CD4-positive, CD25-positive, alpha-beta regulatory T cell (primary cell): Measurements from ENCODE around the gene CYB5A. TPM values are rescaled to one million over a fixed set of nuclear protein-coding genes. Genes with fewer than 3 reads are reported as not detected.

Experiments
- ATAC-seq, 2 donors: fragments of 150-1000 bp; cut with Tn5 transposase; one replicate each; pipeline ENCODE4 v1.10.0; 2021; ENCODE audit warnings: low read depth in 2 of 2, moderate number of reproducible peaks in 2 of 2, moderate library complexity in 1 of 2
- DNase-seq, 3 donors: peaks; one replicate each; pipeline versions ENCODE4 v3.0.0 to v3.0.0-alpha.2; 2012 to 2022; ENCODE audit warnings: mixed read lengths in 1 of 3
- H3K27ac ChIP-seq: one replicate; pipeline ENCODE4 v1.7.0; 2013; ENCODE audit warnings: mild to moderate bottlenecking, low read length; ENCODE audit not compliant: insufficient read depth, poor library complexity, severe bottlenecking
- H3K27me3 ChIP-seq: one replicate; pipeline ENCODE4 v1.7.0; 2013; ENCODE audit warnings: low read length; ENCODE audit not compliant: control insufficient read depth, insufficient read depth
- H3K36me3 ChIP-seq: one replicate; pipeline ENCODE4 v1.7.0; 2013; ENCODE audit warnings: mild to moderate bottlenecking, low read length, moderate library complexity; ENCODE audit not compliant: control insufficient read depth, insufficient read depth
- H3K4me1 ChIP-seq: 2 replicates; pipeline ENCODE4 v1.7.0; 2013; ENCODE audit warnings: mild to moderate bottlenecking, low read length; ENCODE audit not compliant: insufficient read depth, control insufficient read depth, poor library complexity, severe bottlenecking
- H3K4me3 ChIP-seq: one replicate; pipeline ENCODE4 v1.7.0; 2013; ENCODE audit warnings: low read depth, mild to moderate bottlenecking, low read length, moderate library complexity
- H3K9me3 ChIP-seq, 2 experiments: 1 replicate in 1 of 2; 2 replicates in 1 of 2; pipeline ENCODE4 v1.7.0; 2013; ENCODE audit warnings: low read length in 2 of 2, mild to moderate bottlenecking in 1 of 2, moderate library complexity in 1 of 2; ENCODE audit not compliant: control insufficient read depth in 2 of 2
- H3K27ac Mint-ChIP-seq, 3 donors: one replicate each; pipeline ENCODE4 v1.8.0; 2020 to 2022; ENCODE audit warnings: mild to moderate bottlenecking in 3 of 3, mixed read lengths in 3 of 3, moderate library complexity in 2 of 3
- H3K27me3 Mint-ChIP-seq: one replicate; pipeline ENCODE4 v1.8.0; 2022; ENCODE audit warnings: mild to moderate bottlenecking, mixed read lengths
- H3K36me3 Mint-ChIP-seq: one replicate; pipeline ENCODE4 v1.8.0; 2020; ENCODE audit warnings: mixed read lengths
- H3K4me1 Mint-ChIP-seq, 4 donors: one replicate each; pipeline ENCODE4 v1.8.0; 2020 to 2022; ENCODE audit warnings: mixed read lengths in 4 of 4, mild to moderate bottlenecking in 1 of 4
- H3K4me3 Mint-ChIP-seq, 4 donors: one replicate each; pipeline ENCODE4 v1.8.0; 2020 to 2022; ENCODE audit warnings: mild to moderate bottlenecking in 4 of 4, mixed read lengths in 4 of 4, moderate library complexity in 3 of 4
- H3K9me3 Mint-ChIP-seq, 7 donors: one replicate each; pipeline ENCODE4 v1.8.0; 2020 to 2022; ENCODE audit warnings: mixed read lengths in 7 of 7, mild to moderate bottlenecking in 3 of 7, moderate library complexity in 2 of 7
- polyA plus RNA-seq, 4 donors: library from polyadenylated mRNA; unstranded; fragments of 300-500 nt; fragmentation: Illumina TruSeq; gene quantifications; one replicate each; pipeline ENCODE4 v1.2.3, GENCODE V29; 2021
- total RNA-seq: library from RNA; stranded (reverse); gene quantifications from one replicate; pipeline ENCODE4 v1.2.3, GENCODE V29; 2022

CYB5A gene
- total and polyA plus RNA-seq, 5 donors from 2014 or later = 11.1 to 54.3 (median 49.8) TPM

DNA sequence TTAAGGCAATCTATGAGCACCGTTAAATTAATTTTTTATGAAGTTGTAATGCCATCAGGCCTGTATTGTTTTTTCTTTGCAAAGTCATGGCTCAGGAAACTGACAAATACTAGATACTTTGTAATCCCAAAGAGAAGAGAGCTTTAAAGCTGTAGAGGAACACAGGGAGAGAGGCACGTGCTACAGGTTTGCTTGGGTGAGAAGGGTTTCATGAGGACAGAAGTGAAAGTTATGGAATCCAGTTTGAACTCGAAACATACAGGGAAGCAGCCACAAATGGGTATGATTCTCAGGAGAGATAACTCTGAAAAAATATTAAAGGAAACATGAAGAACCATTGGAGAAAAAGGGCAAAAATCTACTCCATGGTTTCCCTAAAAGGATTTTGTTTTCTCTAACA is 49.8 kb downstream of the CYB5A start:
- no peaks in the 10 kb centered on the region for H3K36me3 ChIP-seq
- Mint-ChIP-seq H3K36me3 (no peaks in the 10 kb centered on the region), H3K27ac (no peak overlapping the region), H3K9me3 (peaks cover 0 to 2% (median 0%) of the 10 kb centered on the region in 7 donors), H3K4me1 (no peaks in the 10 kb centered on the region), H3K4me3 (no peak overlapping the region), H3K27me3 (peaks cover 18% of the 10 kb centered on the region)
- ATAC-seq = no peak
- H3K4me1 ChIP-seq = no peaks in the 10 kb centered on the region
- H3K27ac ChIP-seq = no peak overlapping the region
- no peak overlapping the region for H3K4me3 ChIP-seq
- no peaks in the 10 kb centered on the region for H3K9me3 ChIP-seq
- DNase-seq = no peak
- peaks cover 5% of the 10 kb centered on the region for H3K27me3 ChIP-seq

DNA sequence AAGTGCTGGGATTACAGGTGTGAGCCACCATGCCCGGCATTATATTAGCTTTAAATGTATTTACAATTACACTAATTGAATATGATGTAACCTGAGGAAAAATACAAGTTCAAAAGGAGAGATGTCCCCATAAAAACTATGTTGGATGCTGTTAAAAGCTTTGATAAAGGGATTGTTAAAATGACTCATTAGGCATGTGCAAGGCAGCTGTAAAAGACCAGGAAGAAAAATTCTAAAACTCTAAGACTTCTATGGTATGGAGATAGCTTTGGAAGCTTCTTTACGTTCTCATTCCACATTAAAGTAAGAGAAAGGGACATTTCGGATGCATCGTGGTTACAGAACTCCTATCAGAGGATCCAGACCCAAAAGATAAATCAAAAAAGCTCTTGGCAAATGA is 50.3 kb downstream of the CYB5A start:
- H3K27me3 Mint-ChIP-seq = peaks cover 18% of the 10 kb centered on the region
- H3K4me3 Mint-ChIP-seq = no peak overlapping the region
- Histone ChIP-seq H3K4me1 (no peaks in the 10 kb centered on the region), H3K9me3 (no peaks in the 10 kb centered on the region), H3K4me3 (no peak overlapping the region), H3K36me3 (no peaks in the 10 kb centered on the region), H3K27me3 (peaks cover 5% of the 10 kb centered on the region), H3K27ac (no peak overlapping the region)
- no peak overlapping the region for H3K27ac Mint-ChIP-seq
- H3K4me1 Mint-ChIP-seq = no peaks in the 10 kb centered on the region
- H3K9me3 Mint-ChIP-seq = peaks cover 0 to 2% (median 0%) of the 10 kb centered on the region in 7 donors
- no peak for ATAC-seq
- no peaks in the 10 kb centered on the region for H3K36me3 Mint-ChIP-seq
- DNase-seq = no peak

- H3K9me3 Mint-ChIP-seq = no peaks in the 10 kb centered on the region
- no peak for DNase-seq
These were observed 52.2 kb downstream of the CYB5A start for GRCh38 chr18:74239567-74239966.

DNA sequence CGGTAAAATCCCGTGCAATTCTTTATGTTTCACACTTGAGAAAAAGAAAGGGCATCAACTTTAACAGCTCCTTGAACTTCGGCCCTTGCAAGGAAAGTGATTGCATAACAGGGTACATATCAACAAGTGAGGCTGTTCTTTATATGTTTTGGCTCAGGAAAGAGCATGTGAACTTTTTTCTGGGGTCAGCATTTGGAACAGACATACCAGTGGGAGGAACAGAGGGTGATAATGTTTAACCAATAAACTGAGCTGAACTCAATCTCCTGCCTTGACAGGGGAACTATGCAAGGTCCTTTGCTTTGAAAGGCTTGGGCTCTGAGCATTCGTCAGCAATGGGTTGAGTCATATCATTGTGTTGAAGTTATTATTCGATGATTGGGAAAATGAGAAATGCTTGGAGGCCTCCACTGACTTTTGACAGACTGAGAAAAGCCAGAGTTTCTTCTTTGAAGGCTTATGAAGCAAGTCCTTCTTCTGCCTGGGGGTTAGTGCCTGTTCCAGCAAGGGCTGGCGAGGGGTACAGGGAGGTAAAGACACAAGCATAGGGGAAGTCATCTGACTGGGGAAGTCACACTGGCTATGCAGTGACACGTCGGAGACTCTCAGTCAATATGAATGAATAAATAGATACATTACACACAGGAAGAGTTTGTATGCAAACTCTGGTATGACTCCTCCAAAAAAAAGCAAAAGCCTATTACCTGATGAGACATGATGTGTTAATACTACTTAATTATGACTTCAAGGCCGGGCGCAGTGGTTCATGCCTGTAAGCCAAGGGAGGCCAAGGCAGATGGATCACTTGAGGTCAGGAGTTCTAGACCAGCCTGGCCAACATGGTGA is 57.2 kb downstream of the CYB5A start:
- Histone ChIP-seq H3K27me3 (no peaks in the 10 kb centered on the region), H3K4me3 (no peak overlapping the region), H3K36me3 (no peaks in the 10 kb centered on the region), H3K9me3 (no peaks in the 10 kb centered on the region), H3K4me1 (no peaks in the 10 kb centered on the region), H3K27ac (no peak overlapping the region)
- Mint-ChIP-seq H3K27me3 (peaks cover 6% of the 10 kb centered on the region), H3K36me3 (no peaks in the 10 kb centered on the region), H3K4me3 (no peak overlapping the region), H3K9me3 (peaks cover 0 to 3% (median 0%) of the 10 kb centered on the region in 7 donors), H3K27ac (no peak overlapping the region), H3K4me1 (no peaks in the 10 kb centered on the region)
- DNase-seq (no peak), ATAC-seq (no peak)

More at GRCh38 chr18:74239567-74239966, 52.2 kb downstream of the CYB5A start:
- Histone ChIP-seq H3K36me3 (no peaks in the 10 kb centered on the region), H3K27ac (no peak overlapping the region), H3K9me3 (no peaks in the 10 kb centered on the region), H3K4me3 (no peak overlapping the region), H3K27me3 (peaks cover 5% of the 10 kb centered on the region), H3K4me1 (no peaks in the 10 kb centered on the region)
- no peaks in the 10 kb centered on the region for H3K4me1 Mint-ChIP-seq
- peaks cover 20% of the 10 kb centered on the region for H3K27me3 Mint-ChIP-seq
- H3K27ac Mint-ChIP-seq = no peak overlapping the region
- H3K36me3 Mint-ChIP-seq = no peaks in the 10 kb centered on the region
- ATAC-seq = no peak
- H3K4me3 Mint-ChIP-seq = no peak overlapping the region

GRCh38 chr18:74233933-74234325 is 57.8 kb downstream of the CYB5A start:
- Mint-ChIP-seq H3K36me3 (no peaks in the 10 kb centered on the region), H3K9me3 (peaks cover 0 to 3% (median 0%) of the 10 kb centered on the region in 7 donors), H3K27ac (no peak overlapping the region), H3K4me1 (no peaks in the 10 kb centered on the region), H3K27me3 (peaks cover 6% of the 10 kb centered on the region), H3K4me3 (no peak overlapping the region)
- DNase-seq (no peak), ATAC-seq (no peak)
- Histone ChIP-seq H3K9me3 (no peaks in the 10 kb centered on the region), H3K4me3 (no peak overlapping the region), H3K4me1 (no peaks in the 10 kb centered on the region), H3K27me3 (no peaks in the 10 kb centered on the region), H3K27ac (no peak overlapping the region), H3K36me3 (no peaks in the 10 kb centered on the region)

- Mint-ChIP-seq H3K4me3 (no peak overlapping the region), H3K27ac (peak overlapping the region in 1 of 3 donors; percentile 38), H3K9me3 (peaks cover 0 to 3% (median 0%) of the 10 kb centered on the region in 7 donors), H3K27me3 (peaks cover 6% of the 10 kb centered on the region), H3K36me3 (no peaks in the 10 kb centered on the region), H3K4me1 (no peaks in the 10 kb centered on the region)
- Histone ChIP-seq H3K27me3 (peaks cover 2% of the 10 kb centered on the region), H3K27ac (no peak overlapping the region), H3K4me1 (no peaks in the 10 kb centered on the region), H3K4me3 (no peak overlapping the region), H3K36me3 (no peaks in the 10 kb centered on the region), H3K9me3 (no peaks in the 10 kb centered on the region)
- DNase-seq = no peak
- no peak for ATAC-seq
These were observed 60.6 kb downstream of the CYB5A start for GRCh38 chr18:74230922-74231714.

DNA sequence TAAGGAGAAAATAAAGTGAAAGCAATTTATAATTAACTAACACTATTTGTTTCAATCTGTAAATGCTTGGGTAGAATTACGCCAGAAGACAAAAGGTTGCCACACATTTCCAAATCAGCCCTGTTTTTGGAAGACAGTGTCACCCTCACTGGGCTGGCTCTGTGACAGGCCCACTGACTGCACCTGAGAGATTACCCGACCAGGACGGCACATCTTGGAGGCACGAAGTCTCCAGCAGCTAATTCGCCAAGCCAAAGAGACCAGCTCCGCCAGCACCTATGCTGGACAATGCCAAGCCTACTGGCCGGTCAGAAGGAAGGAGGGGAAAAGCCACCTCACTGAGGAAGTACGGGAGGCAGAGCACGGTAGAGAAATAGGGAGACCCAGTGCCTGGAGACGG is 61.9 kb downstream of the CYB5A start:
- Mint-ChIP-seq H3K9me3 (peaks cover 0 to 3% (median 0%) of the 10 kb centered on the region in 7 donors), H3K36me3 (no peaks in the 10 kb centered on the region), H3K27me3 (no peaks in the 10 kb centered on the region), H3K4me1 (no peaks in the 10 kb centered on the region), H3K4me3 (no peak overlapping the region), H3K27ac (no peak overlapping the region)
- H3K27me3 ChIP-seq = peaks cover 2% of the 10 kb centered on the region
- no peaks in the 10 kb centered on the region for H3K9me3 ChIP-seq
- ATAC-seq (no peak), DNase-seq (no peak)
- no peaks in the 10 kb centered on the region for H3K4me1 ChIP-seq
- H3K36me3 ChIP-seq = no peaks in the 10 kb centered on the region
- H3K4me3 ChIP-seq = no peak overlapping the region
- H3K27ac ChIP-seq = no peak overlapping the region
